PC-3 (cell line): ENCODE results near the gene ZER1. TPM values are rescaled to one million over a fixed set of nuclear protein-coding genes. Genes with fewer than 3 reads are reported as not detected.

Experiments
- ATAC-seq: fragments of 200-7000 bp; cut with Tn5 transposase; 2 replicates; pipeline ENCODE4 v1.9.1; 2020; ENCODE audit warnings: mild to moderate bottlenecking, moderate library complexity
- BruUV-seq: library from RNA; stranded (reverse); fragments of 400-500 nt; replicated peaks from 2 replicates; lab custom pipeline; 2021; lab: Mats Ljungman, UMichigan
- CTCF ChIA-PET: fragments of 300-600 bp; sonication (Branson Sonifier 250); formaldehyde crosslinking; loops from one replicate; lab custom pipeline; 2022; ENCODE audit warnings: antibody characterized with exemption; lab: Charles Lee
- POLR2A ChIA-PET: fragments of 300-600 bp; sonication (Branson Sonifier 250); formaldehyde crosslinking; loops from one replicate; lab custom pipeline; 2022; ENCODE audit warnings: antibody characterized with exemption; ENCODE audit not compliant: unreplicated experiment; lab: Charles Lee
- DNase-seq: peaks from one replicate; pipeline ENCODE4 v3.0.0-alpha.2; 2015
- H2AFZ ChIP-seq: fragments of 300-600 bp; sonication (generic); 2 replicates; pipeline ENCODE4 v1.6.0; 2016; ENCODE audit warnings: antibody characterized with exemption, low read length
- H3F3A ChIP-seq: fragments of 300-600 bp; sonication (generic); one replicate; pipeline ENCODE4 v1.6.0; 2017; ENCODE audit warnings: antibody characterized with exemption, low read length, control low read depth, mild to moderate bottlenecking; ENCODE audit not compliant: unreplicated experiment
- H3K27ac ChIP-seq: fragments of 300-600 bp; sonication (generic); 2 replicates; pipeline ENCODE4 v1.5.1; 2016; ENCODE audit warnings: mild to moderate bottlenecking, low read length
- H3K27me3 ChIP-seq: fragments of 300-600 bp; sonication (generic); 2 replicates; pipeline ENCODE4 v1.6.1; 2016; ENCODE audit warnings: low read length, mixed read lengths
- H3K36me3 ChIP-seq: fragments of 300-600 bp; sonication (generic); 2 replicates; pipeline ENCODE4 v1.6.1; 2016; ENCODE audit warnings: low read depth, mixed run types, low read length, mixed read lengths
- H3K4me1 ChIP-seq: fragments of 300-600 bp; sonication (generic); 2 replicates; pipeline ENCODE4 v1.5.1; 2016; ENCODE audit warnings: low read length; ENCODE audit not compliant: insufficient read depth
- H3K4me2 ChIP-seq: fragments of 300-600 bp; sonication (generic); 2 replicates; pipeline ENCODE4 v1.6.0; 2016; ENCODE audit warnings: low read length
- H3K4me3 ChIP-seq: fragments of 300-600 bp; sonication (generic); 2 replicates; pipeline ENCODE4 v1.5.1; 2016; ENCODE audit warnings: mild to moderate bottlenecking, low read length, mixed read lengths
- H3K79me2 ChIP-seq: fragments of 300-600 bp; sonication (generic); 2 replicates; pipeline ENCODE4 v1.6.1; 2017; ENCODE audit warnings: low read length, mixed read lengths
- H3K9ac ChIP-seq: fragments of 300-600 bp; sonication (generic); 2 replicates; pipeline ENCODE4 v1.6.0; 2016; ENCODE audit warnings: mild to moderate bottlenecking, low read length
- H3K9me2 ChIP-seq: fragments of 300-600 bp; sonication (generic); replicated peaks from 2 replicates; pipeline ENCODE4 v1.6.1; 2016; ENCODE audit warnings: mixed run types, low read length, mixed read lengths
- H3K9me3 ChIP-seq: fragments of 300-600 bp; sonication (generic); 2 replicates; pipeline ENCODE4 v1.6.1; 2016; ENCODE audit warnings: low read length, mixed read lengths
- H4K20me1 ChIP-seq: fragments of 300-600 bp; sonication (generic); 2 replicates; pipeline ENCODE4 v1.6.1; 2016; ENCODE audit warnings: low read length, mixed read lengths
- CTCF ChIP-seq: fragments of 300-600 bp; sonication (generic); conservative IDR thresholded peaks from 2 replicates; pipeline ENCODE4 v1.5.1; 2017; ENCODE audit warnings: antibody characterized with exemption, low read depth, mild to moderate bottlenecking, low read length
- EZH2 ChIP-seq: fragments of 300-600 bp; sonication (generic); IDR thresholded peaks from one replicate; pipeline ENCODE4 v1.6.1; 2017; ENCODE audit warnings: antibody characterized with exemption, mild to moderate bottlenecking, low read length; ENCODE audit not compliant: unreplicated experiment
- EZH2phosphoT487 ChIP-seq: fragments of 300-600 bp; sonication (generic); IDR thresholded peaks from 2 replicates; pipeline ENCODE4 v1.6.1; 2018; ENCODE audit warnings: mild to moderate bottlenecking, antibody characterized with exemption, low read length, borderline replicate concordance
- intact Hi-C: fragments of 100-400 bp; cut with micrococcal nuclease; formaldehyde crosslinking; loops from 2 replicates; pipeline ENCODE4 v1.9.0; 2023
- total RNA-seq: library from RNA; depleted of rRNA; stranded (reverse); fragments of >200 nt; gene quantifications from 2 replicates; pipeline ENCODE4 v1.2.3, GENCODE V29; 2014

ZER1 gene
- total RNA-seq, 1 experiment from 2014 or later, result 20.6 TPM

DNA sequence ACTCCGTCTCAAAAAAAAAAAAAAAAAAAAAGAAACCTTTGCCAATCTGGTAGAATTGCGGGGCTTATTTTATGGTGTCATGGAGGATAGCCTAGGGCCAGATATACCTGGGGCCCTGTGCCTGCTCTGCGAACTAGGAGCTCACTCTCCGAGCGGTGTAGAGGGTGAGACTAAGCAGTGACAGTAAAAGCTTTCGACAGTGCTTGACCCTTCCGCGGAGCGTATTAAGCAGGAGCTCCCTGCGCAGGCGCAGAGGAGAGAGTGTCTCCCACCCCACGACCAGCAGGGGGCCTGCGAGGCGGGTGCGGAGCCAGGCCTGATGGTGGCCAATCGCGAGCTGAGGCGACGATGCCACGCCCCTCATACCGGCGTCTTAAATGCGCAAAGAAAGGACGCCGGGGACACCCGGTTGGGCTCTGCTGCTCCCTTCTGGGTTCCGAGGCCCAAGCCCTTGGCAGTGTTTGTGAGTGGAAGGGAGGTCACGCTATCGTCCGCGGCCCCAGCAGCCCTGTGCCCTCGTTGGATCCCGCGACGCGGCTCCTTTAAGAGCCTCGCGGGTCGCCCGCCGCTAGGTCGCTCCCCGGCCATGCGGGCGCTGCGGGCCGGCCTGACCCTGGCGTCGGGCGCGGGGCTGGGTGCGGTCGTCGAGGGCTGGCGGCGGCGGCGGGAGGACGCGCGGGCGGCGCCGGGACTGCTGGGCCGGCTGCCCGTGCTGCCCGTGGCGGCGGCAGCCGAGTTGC, 46.5 kb upstream of the ZER1 start, which contains the start of gene ENDOG:
TSS of gene ENDOG (plus strand) at position 402 of the 740 bp plus-strand sequence. CDS start at position 587, 185 bp downstream.
- TF ChIP-seq CTCF (peak; percentile 75), EZH2 (no peak), EZH2phosphoT487 (no peak)
- intact Hi-C loops, result no loop called here
- Histone ChIP-seq H3K4me1 (peaks cover 4% of the 10 kb centered on the region; the same call in 1 of the 2 replicates), H3K4me2 (peak within 1 kb of the TSS; percentile 93), H3K4me3 (peak within 1 kb of the TSS; percentile 77), H3F3A (no peaks in the 10 kb centered on the region), H3K9me3 (no peaks in the 10 kb centered on the region), H3K9me2 (no peaks in the 10 kb centered on the region), H3K27me3 (no peaks in the 10 kb centered on the region), H3K9ac (peak within 1 kb of the TSS; percentile 51), H2AFZ (peak within 1 kb of the TSS; percentile 86), H3K79me2 (0 out of 2 replicates have a peak, but pooled peaks cover 11% of the 10 kb centered on the region), H4K20me1 (no peaks in the 10 kb centered on the region), H3K36me3 (peaks cover 9% of the 10 kb centered on the region; the same call in 1 of the 2 replicates), H3K27ac (no peak within 1 kb of the TSS)
- ChIA-PET POLR2A (interaction anchor here (0.6 to 1.1 kb wide), 3 partner anchors 94 to 322 kb away, joined by 3 to 5 read pairs (median 3); no protein-coding TSS in a partner anchor), CTCF (interaction anchor here (0.5 to 1.2 kb wide), 10 partner anchors 12 to 210 kb away, joined by 3 to 8 read pairs (median 3); partner anchors contain the start of genes SH3GLB2 and SPOUT1)
- peak; percentile 77 for ATAC-seq
- peak; percentile 96 for DNase-seq
- no TSS peak for BruUV-seq

- H3K4me1 ChIP-seq, result no peaks in the 10 kb centered on the region
- CTCF ChIA-PET, result no interaction called here
Measured at GRCh38 chr9:128810873-128811272, 39.1 kb upstream of the ZER1 start.

More at GRCh38 chr9:128810873-128811272, 39.1 kb upstream of the ZER1 start:
- BruUV-seq, result no TSS peak
- Histone ChIP-seq H3K9me2 (no peaks in the 10 kb centered on the region), H4K20me1 (no peaks in the 10 kb centered on the region), H3K36me3 (no peaks in the 10 kb centered on the region), H3K9me3 (no peaks in the 10 kb centered on the region), H3K27me3 (no peaks in the 10 kb centered on the region), H3K9ac (no peak overlapping the region), H3K27ac (no peak overlapping the region), H3K79me2 (no peaks in the 10 kb centered on the region), H3K4me3 (no peak overlapping the region), H3K4me2 (no peak overlapping the region), H2AFZ (no peak overlapping the region), H3F3A (no peaks in the 10 kb centered on the region)
- POLR2A ChIA-PET, result no interaction called here
- no peak for DNase-seq
- no peak for TF ChIP-seq EZH2phosphoT487
- TF ChIP-seq CTCF, result no peak
- TF ChIP-seq EZH2, result no peak
- intact Hi-C loops, result no loop called here
- no peak for ATAC-seq
